ENCODE data around the gene SERINC2.

SERINC2 gene

DNA sequence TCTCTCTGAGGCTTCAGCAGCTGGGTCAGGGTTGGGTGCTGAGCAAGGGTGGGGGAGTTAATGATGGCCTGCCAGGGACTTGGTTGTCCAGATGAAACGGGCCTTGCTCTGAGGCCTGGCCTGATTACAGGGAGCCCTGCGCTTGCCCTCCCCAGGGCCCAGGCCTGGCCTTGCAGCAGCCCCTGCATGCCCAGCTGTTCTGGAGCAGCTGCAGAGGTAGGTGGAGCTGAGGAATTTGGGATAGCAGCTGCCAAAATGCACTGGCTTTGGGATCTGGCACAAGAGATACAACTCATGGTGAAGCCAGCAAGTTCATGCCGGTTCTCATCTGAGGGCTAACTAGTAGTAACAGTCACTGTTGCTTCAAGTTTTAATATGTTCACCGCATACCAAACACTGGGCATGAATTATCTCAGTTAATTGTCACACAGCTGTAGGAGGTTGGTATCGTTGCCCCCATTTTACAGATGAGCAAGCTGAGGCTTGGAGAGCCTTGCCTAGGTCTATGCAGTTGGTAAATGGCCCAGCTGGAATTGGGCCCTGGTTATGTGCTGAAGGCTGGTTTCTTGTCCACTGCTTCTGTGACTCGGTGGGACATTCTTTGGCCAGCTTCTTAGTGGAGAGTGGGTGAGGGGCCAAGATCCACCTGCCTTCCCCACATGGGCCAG is 7.3 kb upstream of the SERINC2 start:
- TF ChIP-seq, protein P1, sequence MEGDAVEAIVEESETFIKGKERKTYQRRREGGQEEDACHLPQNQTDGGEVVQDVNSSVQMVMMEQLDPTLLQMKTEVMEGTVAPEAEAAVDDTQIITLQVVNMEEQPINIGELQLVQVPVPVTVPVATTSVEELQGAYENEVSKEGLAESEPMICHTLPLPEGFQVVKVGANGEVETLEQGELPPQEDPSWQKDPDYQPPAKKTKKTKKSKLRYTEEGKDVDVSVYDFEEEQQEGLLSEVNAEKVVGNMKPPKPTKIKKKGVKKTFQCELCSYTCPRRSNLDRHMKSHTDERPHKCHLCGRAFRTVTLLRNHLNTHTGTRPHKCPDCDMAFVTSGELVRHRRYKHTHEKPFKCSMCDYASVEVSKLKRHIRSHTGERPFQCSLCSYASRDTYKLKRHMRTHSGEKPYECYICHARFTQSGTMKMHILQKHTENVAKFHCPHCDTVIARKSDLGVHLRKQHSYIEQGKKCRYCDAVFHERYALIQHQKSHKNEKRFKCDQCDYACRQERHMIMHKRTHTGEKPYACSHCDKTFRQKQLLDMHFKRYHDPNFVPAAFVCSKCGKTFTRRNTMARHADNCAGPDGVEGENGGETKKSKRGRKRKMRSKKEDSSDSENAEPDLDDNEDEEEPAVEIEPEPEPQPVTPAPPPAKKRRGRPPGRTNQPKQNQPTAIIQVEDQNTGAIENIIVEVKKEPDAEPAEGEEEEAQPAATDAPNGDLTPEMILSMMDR (conservative IDR thresholded peaks at IDR 0.05; ENCODE audit: low read length) = no peak
- no peak overlapping the region for H3K4me3 ChIP-seq (ENCODE audit: low read length)
- DNase-seq (ENCODE audit: low read depth) = peak; percentile 52

GRCh38 chr1:31407029-31407626 is 5.9 kb upstream of the SERINC2 start:
- H3K4me3 ChIP-seq (ENCODE audit: low read length) = no peak overlapping the region
- DNase-seq (ENCODE audit: low read depth) = no peak
- TF ChIP-seq, protein P1 (conservative IDR thresholded peaks at IDR 0.05; ENCODE audit: low read length) = no peak

DNA sequence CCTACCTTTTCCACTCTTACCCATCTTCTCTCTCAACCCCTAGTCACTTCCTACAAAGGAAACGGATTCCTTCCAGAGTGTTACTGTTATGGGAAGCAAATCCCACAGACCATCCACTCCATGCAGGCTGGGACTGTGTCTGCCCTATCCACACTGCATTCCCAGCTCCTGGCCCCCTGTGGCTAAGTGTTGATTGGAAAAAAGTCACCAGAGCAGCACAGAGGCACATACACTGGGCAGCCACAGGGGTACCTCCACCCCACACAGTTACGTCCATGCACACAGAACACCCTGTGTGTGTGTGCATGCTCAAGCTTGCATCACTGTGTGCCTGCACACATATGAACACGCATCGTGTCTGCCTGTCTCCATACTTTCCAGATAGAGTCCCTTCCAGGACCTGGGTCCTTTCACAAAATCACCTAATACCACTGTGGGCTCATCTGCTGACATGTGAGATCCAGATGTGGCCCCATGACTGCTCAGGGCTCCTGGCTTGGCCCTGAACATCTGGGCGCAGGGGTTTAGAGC is 4.2 kb upstream of the SERINC2 start:
- no peak for DNase-seq (ENCODE audit: low read depth)
- TF ChIP-seq, protein P1 (conservative IDR thresholded peaks at IDR 0.05; ENCODE audit: low read length) = no peak
- H3K4me3 ChIP-seq (ENCODE audit: low read length) = no peak overlapping the region

- H3K4me3 ChIP-seq (ENCODE audit: low read length) = no peak overlapping the region
- TF ChIP-seq, protein P1 (conservative IDR thresholded peaks at IDR 0.05; ENCODE audit: low read length) = no peak
- DNase-seq (ENCODE audit: low read depth) = peak; percentile 57
Observed at GRCh38 chr1:31409946-31410858, 2.8 kb upstream of the SERINC2 start.

DNA sequence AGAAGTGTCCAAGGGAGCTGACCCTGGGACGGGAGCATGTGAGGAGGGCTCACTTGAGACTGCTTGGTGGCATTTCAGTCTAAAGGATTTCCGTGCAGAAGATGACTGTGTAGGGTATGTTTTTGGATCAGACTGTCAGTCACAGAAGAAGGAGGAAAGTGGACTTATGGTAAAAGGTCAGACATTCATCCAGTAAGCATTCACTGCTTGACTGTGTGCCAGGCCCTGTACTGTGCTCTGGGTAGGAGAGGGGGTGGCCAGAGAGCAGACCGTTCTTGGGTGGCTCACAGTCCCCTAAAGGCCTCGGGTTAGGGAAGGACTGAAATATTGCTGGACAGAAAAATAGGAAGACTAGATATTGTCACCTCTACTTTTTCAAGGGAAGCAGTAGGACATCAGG is 2.1 kb upstream of the SERINC2 start:
- DNase-seq (ENCODE audit: low read depth) = peak; percentile 67
- TF ChIP-seq, protein P1 (conservative IDR thresholded peaks at IDR 0.05; ENCODE audit: low read length) = no peak

DNA sequence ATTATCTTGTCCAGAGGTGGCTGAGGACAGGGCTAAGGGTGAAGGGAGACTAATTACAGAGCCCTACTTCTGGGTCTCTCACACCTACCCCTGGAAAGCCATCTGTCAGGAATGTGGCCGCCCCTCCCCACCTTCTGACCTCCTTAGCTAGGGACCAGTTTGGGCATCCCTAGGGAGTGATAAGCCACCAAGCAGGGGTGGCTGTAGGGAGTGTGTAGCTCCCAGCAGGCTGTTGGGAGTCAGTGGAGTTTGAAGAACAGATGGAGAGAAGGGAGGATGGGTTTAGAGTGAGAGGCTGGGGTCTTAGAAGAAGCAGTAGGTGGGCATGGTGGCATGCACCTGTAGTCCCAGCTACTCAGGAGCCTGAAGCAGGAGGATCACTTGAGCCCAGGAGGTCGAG is 808 bp upstream of the SERINC2 start:
- H3K4me3 ChIP-seq (ENCODE audit: low read length) = no peak overlapping the region
- TF ChIP-seq, protein P1 (conservative IDR thresholded peaks at IDR 0.05; ENCODE audit: low read length) = no peak

More for the DNA sequence above, 2.1 kb upstream of the SERINC2 start:
- no peak overlapping the region for H3K4me3 ChIP-seq (ENCODE audit: low read length)

More for the DNA sequence above, 808 bp upstream of the SERINC2 start:
- DNase-seq (ENCODE audit: low read depth) = no peak

Data from AG10803 (cell line).